ENCODE results near the gene ABCA5. TPM values are rescaled to one million over a fixed set of nuclear protein-coding genes. Genes with fewer than 3 reads are reported as not detected.

Gene ABCA5
- total and polyA plus RNA-seq, 4 donors: 18.7 to 84.4 (median 48.8) TPM

DNA sequence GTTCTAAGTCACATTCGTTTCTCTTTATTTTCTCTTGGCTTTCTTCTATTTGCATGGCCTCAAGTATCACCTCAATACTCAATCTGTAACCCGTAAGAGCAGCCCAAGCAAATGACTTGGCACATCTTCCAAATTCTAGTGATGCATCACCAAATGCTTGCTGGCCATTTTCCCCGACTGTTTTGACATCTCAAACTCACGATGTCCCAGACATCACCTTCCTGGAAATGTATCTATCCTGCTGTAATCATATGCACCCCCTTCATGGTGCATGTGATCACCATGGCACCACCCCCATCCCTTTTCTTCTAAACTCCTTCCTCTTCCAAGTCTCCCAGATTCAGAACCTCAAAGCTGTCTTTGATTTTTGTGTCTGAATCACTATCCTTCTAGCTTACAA is 24.0 kb upstream of the ABCA5 start:
- no peak overlapping the region for H3K4me3 ChIP-seq (ENCODE audit: low read depth in 1 of 3, low read length in 3 of 3)
- WGBS: 79% methylated on average over 4 of the region's 4 CpGs
- TF ChIP-seq, protein P1, sequence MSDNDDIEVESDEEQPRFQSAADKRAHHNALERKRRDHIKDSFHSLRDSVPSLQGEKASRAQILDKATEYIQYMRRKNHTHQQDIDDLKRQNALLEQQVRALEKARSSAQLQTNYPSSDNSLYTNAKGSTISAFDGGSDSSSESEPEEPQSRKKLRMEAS (IDR thresholded peaks at IDR 0.05): no peak
- no peak for TF ChIP-seq HNF4G (IDR thresholded peaks at IDR 0.05)
- TF ChIP-seq, protein P2, sequence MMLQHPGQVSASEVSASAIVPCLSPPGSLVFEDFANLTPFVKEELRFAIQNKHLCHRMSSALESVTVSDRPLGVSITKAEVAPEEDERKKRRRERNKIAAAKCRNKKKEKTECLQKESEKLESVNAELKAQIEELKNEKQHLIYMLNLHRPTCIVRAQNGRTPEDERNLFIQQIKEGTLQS (IDR thresholded peaks at IDR 0.05): no peak
- TF ChIP-seq, protein P3, sequence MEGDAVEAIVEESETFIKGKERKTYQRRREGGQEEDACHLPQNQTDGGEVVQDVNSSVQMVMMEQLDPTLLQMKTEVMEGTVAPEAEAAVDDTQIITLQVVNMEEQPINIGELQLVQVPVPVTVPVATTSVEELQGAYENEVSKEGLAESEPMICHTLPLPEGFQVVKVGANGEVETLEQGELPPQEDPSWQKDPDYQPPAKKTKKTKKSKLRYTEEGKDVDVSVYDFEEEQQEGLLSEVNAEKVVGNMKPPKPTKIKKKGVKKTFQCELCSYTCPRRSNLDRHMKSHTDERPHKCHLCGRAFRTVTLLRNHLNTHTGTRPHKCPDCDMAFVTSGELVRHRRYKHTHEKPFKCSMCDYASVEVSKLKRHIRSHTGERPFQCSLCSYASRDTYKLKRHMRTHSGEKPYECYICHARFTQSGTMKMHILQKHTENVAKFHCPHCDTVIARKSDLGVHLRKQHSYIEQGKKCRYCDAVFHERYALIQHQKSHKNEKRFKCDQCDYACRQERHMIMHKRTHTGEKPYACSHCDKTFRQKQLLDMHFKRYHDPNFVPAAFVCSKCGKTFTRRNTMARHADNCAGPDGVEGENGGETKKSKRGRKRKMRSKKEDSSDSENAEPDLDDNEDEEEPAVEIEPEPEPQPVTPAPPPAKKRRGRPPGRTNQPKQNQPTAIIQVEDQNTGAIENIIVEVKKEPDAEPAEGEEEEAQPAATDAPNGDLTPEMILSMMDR (IDR thresholded peaks at IDR 0.05; ENCODE audit: low read depth, low read length, missing input control): no peak
- no peak for TF ChIP-seq GABPA (IDR thresholded peaks at IDR 0.05 in 1 of 2, conservative IDR thresholded peaks at IDR 0.05 in 1 of 2)
- TF ChIP-seq HNF4A (conservative IDR thresholded peaks at IDR 0.05): no peak
- TF ChIP-seq TAF1 (conservative IDR thresholded peaks at IDR 0.05): no peak
- TF ChIP-seq, protein P4, sequence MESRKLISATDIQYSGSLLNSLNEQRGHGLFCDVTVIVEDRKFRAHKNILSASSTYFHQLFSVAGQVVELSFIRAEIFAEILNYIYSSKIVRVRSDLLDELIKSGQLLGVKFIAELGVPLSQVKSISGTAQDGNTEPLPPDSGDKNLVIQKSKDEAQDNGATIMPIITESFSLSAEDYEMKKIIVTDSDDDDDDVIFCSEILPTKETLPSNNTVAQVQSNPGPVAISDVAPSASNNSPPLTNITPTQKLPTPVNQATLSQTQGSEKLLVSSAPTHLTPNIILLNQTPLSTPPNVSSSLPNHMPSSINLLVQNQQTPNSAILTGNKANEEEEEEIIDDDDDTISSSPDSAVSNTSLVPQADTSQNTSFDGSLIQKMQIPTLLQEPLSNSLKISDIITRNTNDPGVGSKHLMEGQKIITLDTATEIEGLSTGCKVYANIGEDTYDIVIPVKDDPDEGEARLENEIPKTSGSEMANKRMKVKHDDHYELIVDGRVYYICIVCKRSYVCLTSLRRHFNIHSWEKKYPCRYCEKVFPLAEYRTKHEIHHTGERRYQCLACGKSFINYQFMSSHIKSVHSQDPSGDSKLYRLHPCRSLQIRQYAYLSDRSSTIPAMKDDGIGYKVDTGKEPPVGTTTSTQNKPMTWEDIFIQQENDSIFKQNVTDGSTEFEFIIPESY (IDR thresholded peaks at IDR 0.05): no peak
- TF ChIP-seq FOXA1 (IDR thresholded peaks at IDR 0.05): no peak
- no peak for TF ChIP-seq NR2F2 (IDR thresholded peaks at IDR 0.05)
- no peak for TF ChIP-seq SP1 (IDR thresholded peaks at IDR 0.05)
- TF ChIP-seq, protein P5, sequence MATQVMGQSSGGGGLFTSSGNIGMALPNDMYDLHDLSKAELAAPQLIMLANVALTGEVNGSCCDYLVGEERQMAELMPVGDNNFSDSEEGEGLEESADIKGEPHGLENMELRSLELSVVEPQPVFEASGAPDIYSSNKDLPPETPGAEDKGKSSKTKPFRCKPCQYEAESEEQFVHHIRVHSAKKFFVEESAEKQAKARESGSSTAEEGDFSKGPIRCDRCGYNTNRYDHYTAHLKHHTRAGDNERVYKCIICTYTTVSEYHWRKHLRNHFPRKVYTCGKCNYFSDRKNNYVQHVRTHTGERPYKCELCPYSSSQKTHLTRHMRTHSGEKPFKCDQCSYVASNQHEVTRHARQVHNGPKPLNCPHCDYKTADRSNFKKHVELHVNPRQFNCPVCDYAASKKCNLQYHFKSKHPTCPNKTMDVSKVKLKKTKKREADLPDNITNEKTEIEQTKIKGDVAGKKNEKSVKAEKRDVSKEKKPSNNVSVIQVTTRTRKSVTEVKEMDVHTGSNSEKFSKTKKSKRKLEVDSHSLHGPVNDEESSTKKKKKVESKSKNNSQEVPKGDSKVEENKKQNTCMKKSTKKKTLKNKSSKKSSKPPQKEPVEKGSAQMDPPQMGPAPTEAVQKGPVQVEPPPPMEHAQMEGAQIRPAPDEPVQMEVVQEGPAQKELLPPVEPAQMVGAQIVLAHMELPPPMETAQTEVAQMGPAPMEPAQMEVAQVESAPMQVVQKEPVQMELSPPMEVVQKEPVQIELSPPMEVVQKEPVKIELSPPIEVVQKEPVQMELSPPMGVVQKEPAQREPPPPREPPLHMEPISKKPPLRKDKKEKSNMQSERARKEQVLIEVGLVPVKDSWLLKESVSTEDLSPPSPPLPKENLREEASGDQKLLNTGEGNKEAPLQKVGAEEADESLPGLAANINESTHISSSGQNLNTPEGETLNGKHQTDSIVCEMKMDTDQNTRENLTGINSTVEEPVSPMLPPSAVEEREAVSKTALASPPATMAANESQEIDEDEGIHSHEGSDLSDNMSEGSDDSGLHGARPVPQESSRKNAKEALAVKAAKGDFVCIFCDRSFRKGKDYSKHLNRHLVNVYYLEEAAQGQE (IDR thresholded peaks at IDR 0.05): no peak
- no peak for TF ChIP-seq EGR1 (IDR thresholded peaks at IDR 0.05; ENCODE audit: low read depth in 2 of 2)
- TF ChIP-seq RXRA (IDR thresholded peaks at IDR 0.05): no peak
- TF ChIP-seq RAD21 (IDR thresholded peaks at IDR 0.05): no peak
- no peak for TF ChIP-seq YY1 (IDR thresholded peaks at IDR 0.05)
- no peak for TF ChIP-seq FOXA2 (IDR thresholded peaks at IDR 0.05)

DNA sequence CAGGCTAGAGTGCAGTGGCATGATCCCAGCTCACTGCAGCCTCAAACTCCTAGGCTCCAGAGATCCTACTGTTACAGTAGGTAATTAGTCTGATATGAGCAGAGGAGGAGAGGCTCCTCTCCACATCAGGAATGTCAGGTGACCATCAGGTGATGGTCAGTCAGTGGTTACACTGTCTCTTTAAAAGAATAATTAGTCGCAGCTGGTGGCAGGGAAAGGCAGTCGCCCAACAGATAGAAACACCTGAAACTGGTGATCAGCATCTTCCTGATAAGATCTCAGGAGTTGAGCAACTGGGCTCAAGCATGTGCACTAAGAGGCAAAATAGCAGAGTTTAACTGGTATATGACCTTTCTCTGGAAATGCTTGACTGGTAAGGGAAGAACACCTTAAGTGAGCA is 21.5 kb upstream of the ABCA5 start:
- Histone ChIP-seq H3K36me3 (ENCODE audit: control insufficient read depth in 4 of 4, insufficient read depth in 3 of 4, low read depth in 1 of 4, low read length in 3 of 4) (no peaks in the 10 kb centered on the region), H3K9ac (ENCODE audit: low read depth in 1 of 2, low read length in 2 of 2) (no peak overlapping the region), H3K27ac (ENCODE audit: low read depth in 1 of 2, low read length in 2 of 2) (no peak overlapping the region), H3K4me3 (ENCODE audit: low read depth in 1 of 3, low read length in 3 of 3) (no peak overlapping the region), H3K27me3 (ENCODE audit: control insufficient read depth in 4 of 4, insufficient read depth in 4 of 4, low read length in 3 of 4) (no peaks in the 10 kb centered on the region), H3K4me1 (ENCODE audit: control insufficient read depth in 4 of 4, insufficient read depth in 4 of 4, low read length in 3 of 4) (no peaks in the 10 kb centered on the region), H3K9me3 (ENCODE audit: control insufficient read depth in 4 of 4, low read length in 3 of 4) (no peaks in the 10 kb centered on the region)
- DNase-seq (ENCODE audit: low spot score): no peak
- WGBS: 84% methylated on average over 2 of the region's 2 CpGs
- TF ChIP-seq, protein P4 (IDR thresholded peaks at IDR 0.05): no peak
- TF ChIP-seq, protein P1 (IDR thresholded peaks at IDR 0.05): no peak
- no peak for TF ChIP-seq EGR1 (IDR thresholded peaks at IDR 0.05; ENCODE audit: low read depth in 2 of 2)
- TF ChIP-seq, protein P2 (IDR thresholded peaks at IDR 0.05): no peak
- TF ChIP-seq, protein P5 (IDR thresholded peaks at IDR 0.05): no peak
- TF ChIP-seq NR2F2 (IDR thresholded peaks at IDR 0.05): no peak
- TF ChIP-seq HNF4A (conservative IDR thresholded peaks at IDR 0.05): no peak

More for the DNA sequence above, 24.0 kb upstream of the ABCA5 start:
- H3K27me3 ChIP-seq (ENCODE audit: control insufficient read depth in 4 of 4, insufficient read depth in 4 of 4, low read length in 3 of 4): no peaks in the 10 kb centered on the region
- H3K36me3 ChIP-seq (ENCODE audit: control insufficient read depth in 4 of 4, insufficient read depth in 3 of 4, low read depth in 1 of 4, low read length in 3 of 4): no peaks in the 10 kb centered on the region
- H3K4me1 ChIP-seq (ENCODE audit: control insufficient read depth in 4 of 4, insufficient read depth in 4 of 4, low read length in 3 of 4): no peaks in the 10 kb centered on the region
- H3K9me3 ChIP-seq (ENCODE audit: control insufficient read depth in 4 of 4, low read length in 3 of 4): no peaks in the 10 kb centered on the region
- no peak overlapping the region for H3K27ac ChIP-seq (ENCODE audit: low read depth in 1 of 2, low read length in 2 of 2)
- DNase-seq (ENCODE audit: low spot score): no peak
- no peak overlapping the region for H3K9ac ChIP-seq (ENCODE audit: low read depth in 1 of 2, low read length in 2 of 2)

Data from liver (tissue), 9 donors.